Spleen (tissue), 11 donors: ENCODE measurements around the gene CSH2. TPM values are rescaled to one million over a fixed set of nuclear protein-coding genes. Genes with fewer than 3 reads are reported as not detected.
"Not testable (repeated sequence)": the region's sequence is repeated elsewhere in the genome, so short reads cannot be mapped to it uniquely, and the experiment has no call there.

Experiments
- DNase-seq: peaks from one replicate; pipeline ENCODE4 v3.0.0-alpha.2; 2020
- H3K27ac ChIP-seq, 8 donors: fragments of 200-600 bp; sonication (generic) in 7 of 8; 1 replicate in 4 of 8; 2 replicates in 4 of 8; pipeline versions ENCODE4 v1.5.0 to v1.8.0; 2016 to 2021; ENCODE audit warnings: inconsistent platforms in 4 of 8, mild to moderate bottlenecking in 4 of 8, moderate library complexity in 1 of 8
- H3K27me3 ChIP-seq, 7 donors: fragments of 200-600 bp; sonication (generic) in 6 of 7; replicated peaks in 1 of 7; 1 replicate in 4 of 7; 2 replicates in 3 of 7; pipeline versions ENCODE4 v1.5.0 to v1.8.0; 2016 to 2021; ENCODE audit warnings: inconsistent platforms in 3 of 7, mild to moderate bottlenecking in 1 of 7
- H3K36me3 ChIP-seq, 6 donors: fragments of 200-600 bp; sonication (generic) in 5 of 6; 1 replicate in 4 of 6; 2 replicates in 2 of 6; pipeline versions ENCODE4 v1.5.0 to v1.8.0; 2016 to 2021; ENCODE audit warnings: inconsistent platforms in 2 of 6
- H3K4me1 ChIP-seq, 6 donors: fragments of 200-600 bp; sonication (generic) in 5 of 6; 1 replicate in 3 of 6; 2 replicates in 3 of 6; pipeline versions ENCODE4 v1.5.0 to v1.8.0; 2016 to 2021; ENCODE audit warnings: inconsistent platforms in 3 of 6
- H3K4me3 ChIP-seq, 8 donors: fragments of 200-600 bp; sonication (generic) in 7 of 8; 1 replicate in 4 of 8; 2 replicates in 4 of 8; pipeline versions ENCODE4 v1.5.0 to v1.8.0; 2016 to 2021; ENCODE audit warnings: inconsistent platforms in 4 of 8, mild to moderate bottlenecking in 4 of 8, moderate library complexity in 2 of 8
- H3K9me3 ChIP-seq, 8 donors: fragments of 200-600 bp; sonication (generic) in 7 of 8; 1 replicate in 4 of 8; 2 replicates in 4 of 8; pipeline versions ENCODE4 v1.5.0 to v1.8.0; 2016 to 2021; ENCODE audit warnings: inconsistent platforms in 4 of 8
- CTCF ChIP-seq, 11 experiments: fragments of 200-600 bp in 7 of 11; fragments of 450-650 bp in 4 of 11; sonication (generic) in 4 of 11; IDR thresholded peaks in 8 of 11; conservative IDR thresholded peaks in 3 of 11; 1 replicate in 7 of 11; 2 replicates in 4 of 11; pipeline versions ENCODE4 v1.4.0 to v1.8.0; 2016 to 2021; ENCODE audit warnings: antibody characterized with exemption in 11 of 11, inconsistent platforms in 4 of 11, mild to moderate bottlenecking in 1 of 11
- POLR2A ChIP-seq, 3 donors: fragments of 450-650 bp; IDR thresholded peaks; one replicate each; pipeline ENCODE4 v1.5.1; 2017; ENCODE audit warnings: antibody characterized with exemption in 3 of 3, mild to moderate bottlenecking in 1 of 3
- WGBS, 5 donors: extraction: QIAGEN DNeasy Blood & Tissue Kit in 3 of 5; methylation state at CpG; one replicate each; pipeline versions ENCODE4 v1.1.5 to v1.1.7; 2013 to 2018; 5-methylcytosine and 5-hydroxymethylcytosine counted together
- intact Hi-C: fragments of 100-400 bp; cut with DNase I; formaldehyde crosslinking; loops from one replicate; pipeline ENCODE4 v1.15.0; 2023; ENCODE audit warnings: low total_unique reads
- polyA plus RNA-seq, 3 donors: library from polyadenylated mRNA; stranded (reverse); fragments of 200-250 nt; gene quantifications; one replicate each; pipeline ENCODE4 v1.2.1, GENCODE V29; 2013
- total RNA-seq, 7 donors: library from RNA; depleted of rRNA in 3 of 7; stranded (reverse); fragments of >200 nt in 3 of 7; fragmentation: NEBNext Ultra II Directional in 4 of 7; extraction: Animal tissue kit (Norgen Biotek cat#: 25700) in 4 of 7; gene quantifications; one replicate each; pipeline versions ENCODE4 v1.1.0 to v1.2.1, GENCODE V29; 2016 to 2021
- donor health status: healthy with polysubstance abuse.
- donor health status: DM: no; HTN: no; CAD: no; lungs with moderate emphysema.
- donor health status: DM: no; HTN: no; CAD: no.
- donor health status: Bipolar disorder and iron deficiency.
- donor health status: healthy.
- donor health status: DM: no; HTN: no; CAD: no.
- donor health status: DM: yes; HTN: yes; CAD: no.

Gene CSH2
- total and polyA plus RNA-seq, 10 donors, result not detected

- H3K36me3 ChIP-seq, DNase-seq, H3K27me3 ChIP-seq, H3K4me3 ChIP-seq, H3K9me3 ChIP-seq, H3K27ac ChIP-seq, intact Hi-C loops: not testable (repeated sequence)
- H3K4me1 ChIP-seq, result peaks cover 0 to 14% (median 0%) of the 10 kb centered on the region in 6 donors
- 76 to 89% (median 81%) methylated on average over 10 to 11 of the region's 11 CpGs for WGBS, 5 donors
Measured at GRCh38 chr17:63892316-63893037, 19.0 kb upstream of the CSH2 start.

GRCh38 chr17:63889026-63889848, 15.8 kb upstream of the CSH2 start:
- H3K4me3 ChIP-seq, H3K27me3 ChIP-seq, intact Hi-C loops, H3K36me3 ChIP-seq, H3K9me3 ChIP-seq, DNase-seq, H3K27ac ChIP-seq: not testable (repeated sequence)
- TF ChIP-seq CTCF (IDR thresholded peaks at IDR 0.05 in 8 of 11, conservative IDR thresholded peaks at IDR 0.05 in 3 of 11), result peak in 10 of 11 experiments; percentile 14 to 66 (median 42)
- H3K4me1 ChIP-seq, result peaks cover 0 to 14% (median 0%) of the 10 kb centered on the region in 6 donors
- 23 to 38% (median 38%) methylated on average over 13 of the region's 13 CpGs for WGBS, 5 donors

GRCh38 chr17:63885119-63885518, 11.6 kb upstream of the CSH2 start:
- 82 to 94% (median 93%) methylated on average over 7 to 11 of the region's 11 CpGs for WGBS, 5 donors
- peaks cover 0 to 17% (median 0%) of the 10 kb centered on the region in 6 donors for H3K4me1 ChIP-seq
- DNase-seq, H3K4me3 ChIP-seq, intact Hi-C loops, H3K27me3 ChIP-seq, H3K36me3 ChIP-seq, H3K9me3 ChIP-seq, H3K27ac ChIP-seq: not testable (repeated sequence)

GRCh38 chr17:63882626-63883126, 9.2 kb upstream of the CSH2 start:
- H3K4me3 ChIP-seq, DNase-seq, H3K9me3 ChIP-seq, H3K27ac ChIP-seq, H3K4me1 ChIP-seq, H3K27me3 ChIP-seq, H3K36me3 ChIP-seq: not testable (repeated sequence)
- intact Hi-C loops, result loop anchor here (2.0 kb wide), 1 partner anchor 18 kb away; no protein-coding TSS in a partner anchor
- 75 to 80% (median 80%) methylated on average over 9 of the region's 9 CpGs for WGBS, 5 donors

DNA sequence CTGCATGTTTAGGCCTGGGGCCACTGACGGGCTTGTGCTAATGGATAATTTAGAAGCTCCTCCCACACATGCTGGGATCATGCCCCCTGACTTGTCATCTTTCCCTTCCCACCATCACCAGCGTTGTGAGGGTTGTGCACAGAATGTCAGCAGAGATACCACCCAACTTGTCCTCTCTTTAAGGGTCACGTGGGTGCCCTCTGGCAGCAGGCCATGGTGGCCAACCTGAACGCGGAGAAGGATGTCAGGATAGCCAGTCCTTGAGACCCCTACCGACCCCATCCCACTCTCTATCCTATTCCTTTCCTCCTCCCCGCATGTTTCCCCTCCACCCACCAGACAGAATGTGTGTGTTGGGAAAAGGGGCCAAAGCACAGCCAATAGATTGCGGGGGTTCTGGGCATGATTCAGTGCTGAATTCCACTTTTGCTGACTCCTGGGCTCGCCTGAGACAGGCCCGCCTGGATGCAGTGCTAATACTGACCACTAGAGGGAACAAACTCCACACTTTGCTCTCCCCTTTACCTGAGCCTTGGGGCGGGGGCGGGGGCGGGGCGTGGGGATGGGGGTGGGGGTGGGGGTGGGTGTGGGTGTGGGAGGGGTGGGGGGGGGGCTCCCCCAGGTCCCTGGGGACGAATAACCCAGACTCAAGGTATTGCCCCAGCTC, 8.6 kb upstream of the CSH2 start, which contains the start of gene GH2:
TSS of gene GH2 (minus strand) at position 10 of the 667 bp plus-strand sequence. CDS start 143 bp downstream, outside the sequence.
- intact Hi-C loops, result loop anchor here (2.0 kb wide), 1 partner anchor 19 kb away; no protein-coding TSS in a partner anchor
- Histone ChIP-seq H3K9me3 (no peaks in the 10 kb centered on the region), H3K4me3 (no peak within 1 kb of the TSS), H3K36me3 (no peaks in the 10 kb centered on the region), H3K27me3 (peaks cover 0 to 5% (median 0%) of the 10 kb centered on the region in 7 donors), H3K27ac (no peak within 1 kb of the TSS), H3K4me1 (peaks cover 0 to 3% (median 0%) of the 10 kb centered on the region in 6 donors)
- TF ChIP-seq CTCF (IDR thresholded peaks at IDR 0.05 in 8 of 11, conservative IDR thresholded peaks at IDR 0.05 in 3 of 11), result peak; percentile 39 to 83 (median 66)
- no peak for TF ChIP-seq POLR2A (IDR thresholded peaks at IDR 0.05)
- peak; percentile 76 for DNase-seq
- WGBS, 5 donors, result 41 to 58% (median 44%) methylated on average over 10 to 14 of the region's 15 CpGs

- H3K9me3 ChIP-seq, H3K36me3 ChIP-seq, intact Hi-C loops, H3K27ac ChIP-seq, DNase-seq, H3K4me3 ChIP-seq, H3K27me3 ChIP-seq, H3K4me1 ChIP-seq: not testable (repeated sequence)
- WGBS, 5 donors, result 75 to 93% (median 78%) methylated on average over 11 of the region's 11 CpGs
Measured at GRCh38 chr17:63881337-63881736, 7.9 kb upstream of the CSH2 start.
